Activated CD8-positive, alpha-beta memory T cell treated with anti-CD3 and anti-CD28 coated beads, Interleukin-2, amount 50 U/mL, for 24 hours (primary cell): ENCODE measurements around the gene ARHGEF7.
A peak's percentile ranks its signal among the peaks of the same experiment; 100 is the strongest.
"Not testable (repeated sequence)": the region's sequence is repeated elsewhere in the genome, so short reads cannot be mapped to it uniquely, and the experiment has no call there.

ENCODE experiments used
- DNase-seq: peaks from one replicate; pipeline ENCODE4 v3.0.0-alpha.2; 2020; ENCODE audit errors: extremely low read depth

Gene ARHGEF7

DNA sequence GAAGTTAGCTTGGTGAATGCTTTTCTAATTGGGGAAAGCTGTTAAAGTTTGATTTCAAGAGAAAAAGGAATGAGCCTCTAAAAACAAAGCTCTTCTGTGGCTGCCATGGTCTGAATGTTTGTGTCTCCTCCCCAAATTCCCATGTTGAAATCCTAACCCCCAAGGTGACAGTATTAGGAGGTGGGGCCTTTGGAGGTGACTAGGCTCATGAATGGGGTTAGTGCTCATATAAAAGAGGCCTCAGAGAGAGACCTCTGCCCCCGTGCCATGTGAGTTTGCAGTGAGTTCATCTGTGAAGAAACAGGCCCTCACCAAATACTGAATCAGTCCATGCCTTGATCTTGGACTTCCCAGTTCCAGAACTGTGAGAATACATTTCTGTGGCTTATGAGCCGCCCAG is 56.5 kb downstream of the ARHGEF7 start:
- no peak for DNase-seq

DNA sequence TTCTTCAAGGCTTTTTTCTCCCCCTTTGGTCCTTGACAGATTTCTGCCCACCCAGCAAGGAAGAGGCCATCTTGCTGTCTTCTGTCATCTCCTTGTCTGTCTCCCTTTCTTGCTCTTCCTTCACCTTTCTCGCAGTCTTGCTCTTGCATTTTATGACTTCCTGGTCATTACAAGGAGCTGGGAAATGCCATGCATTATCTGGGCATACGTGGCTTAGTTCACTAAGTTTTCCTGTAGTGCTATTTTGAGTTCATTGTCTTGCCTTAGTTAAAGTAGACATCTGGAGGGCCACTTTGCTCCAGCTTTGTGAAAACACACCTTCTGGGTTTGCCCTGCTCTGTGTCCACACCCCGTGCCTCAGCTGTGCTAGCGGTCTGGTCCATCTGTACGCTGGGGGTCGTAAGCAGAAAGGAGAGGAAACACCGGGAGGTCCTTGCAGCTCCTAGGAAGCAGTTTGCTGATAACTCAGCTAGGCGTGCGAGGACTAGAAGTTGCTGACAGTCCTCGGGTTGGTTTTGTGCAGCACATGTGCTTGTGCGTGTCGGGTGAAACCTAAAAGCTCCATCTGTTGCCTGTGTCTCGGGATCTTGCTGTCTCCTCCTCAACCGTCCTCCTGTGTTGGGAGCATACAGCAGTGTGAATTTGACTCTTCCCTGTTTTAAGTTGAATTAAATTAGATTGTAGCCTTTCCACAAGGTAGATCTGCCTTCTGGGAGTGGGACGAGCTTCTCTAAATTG is 59.4 kb downstream of the ARHGEF7 start:
- DNase-seq: no peak

DNA sequence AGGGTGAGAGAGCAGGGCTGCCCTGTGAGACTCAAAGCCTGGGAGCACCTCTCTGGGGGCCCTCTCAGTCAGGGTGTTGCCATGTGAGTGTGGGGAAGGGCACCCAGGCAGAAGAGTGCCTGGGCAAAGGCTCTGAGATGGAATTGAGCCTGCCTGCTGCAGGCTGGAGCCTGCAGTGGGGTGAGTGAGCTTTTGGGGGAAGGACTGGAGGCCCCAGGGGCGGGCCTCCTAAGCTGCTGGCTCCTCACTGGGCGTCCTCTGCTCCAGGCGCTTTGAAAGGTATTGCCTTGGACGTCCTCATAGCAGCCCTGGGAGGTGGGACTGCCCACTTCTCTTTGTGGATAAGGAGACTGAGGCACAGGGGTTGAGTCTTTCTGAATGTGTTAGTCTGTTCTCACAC is 60.3 kb downstream of the ARHGEF7 start:
- no peak for DNase-seq

DNA sequence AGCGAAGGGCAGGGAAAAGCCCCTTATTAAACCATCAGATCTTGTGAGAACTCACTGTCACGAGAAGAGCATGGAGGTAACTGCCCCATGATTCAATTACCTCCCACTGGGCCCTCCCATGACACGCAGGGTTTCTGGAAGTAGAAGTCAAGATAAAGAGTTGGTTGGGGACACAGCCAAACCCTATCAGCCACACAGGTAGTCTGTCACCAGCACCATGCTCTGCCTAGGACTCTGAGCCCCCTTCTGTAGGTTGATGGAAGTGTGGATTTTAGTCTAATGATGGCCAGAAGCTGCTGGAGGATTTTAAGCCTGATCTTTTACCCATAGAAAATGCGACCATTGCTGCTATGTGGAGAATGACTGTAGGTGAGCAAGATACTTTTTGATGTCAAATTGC is 60.8 kb downstream of the ARHGEF7 start:
- no peak for DNase-seq

DNA sequence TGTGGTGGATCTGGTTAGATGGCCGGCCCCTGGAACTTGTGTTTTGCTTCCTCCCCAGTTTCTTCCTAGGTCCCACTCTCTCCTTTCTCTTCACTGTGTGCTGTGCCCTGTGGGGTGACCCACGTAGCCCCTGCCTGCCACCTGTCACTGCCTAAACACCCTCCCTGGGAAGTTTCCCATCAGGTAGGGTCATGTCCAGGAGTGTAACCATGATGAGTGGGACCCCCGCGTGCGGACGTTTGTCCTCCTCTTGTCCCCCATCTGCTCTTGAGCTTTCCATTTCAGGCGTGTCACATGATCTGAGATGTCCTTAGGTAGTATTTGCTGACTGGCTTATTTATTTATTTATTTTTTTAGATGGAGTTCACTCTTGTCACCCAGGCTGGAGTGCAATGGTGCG is 61.3 kb downstream of the ARHGEF7 start:
- no peak for DNase-seq

DNA sequence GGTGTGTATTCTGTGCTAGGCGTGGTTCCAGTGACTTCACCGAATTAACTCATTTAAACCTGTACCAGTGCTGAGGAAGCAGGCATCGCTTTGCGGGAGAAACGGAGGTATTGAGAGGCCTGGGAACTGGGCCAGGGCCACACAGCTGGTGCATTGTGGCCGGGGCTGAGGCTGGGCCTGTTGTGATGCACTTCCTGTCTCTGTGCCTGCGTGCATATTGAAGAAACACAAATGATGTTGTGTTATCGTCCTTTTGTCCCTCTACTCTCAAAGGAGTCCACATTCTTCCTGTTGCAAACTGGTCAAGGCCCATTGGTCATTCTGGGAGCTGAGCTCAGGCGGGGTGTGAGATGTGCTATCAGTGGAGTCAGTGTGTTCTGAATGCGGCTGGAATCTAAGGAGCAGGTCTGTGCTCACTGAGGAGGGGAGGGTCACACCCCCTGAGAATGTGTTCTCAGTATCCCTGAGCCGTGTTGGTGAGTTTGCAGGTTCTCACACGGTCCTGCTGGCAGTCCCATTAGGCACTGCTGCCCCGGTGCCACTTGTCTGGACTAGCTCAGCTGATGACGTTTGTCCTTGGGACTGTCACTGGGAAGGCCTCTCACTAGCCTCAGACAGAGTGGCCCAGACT is 62.1 kb downstream of the ARHGEF7 start:
- DNase-seq: no peak

DNA sequence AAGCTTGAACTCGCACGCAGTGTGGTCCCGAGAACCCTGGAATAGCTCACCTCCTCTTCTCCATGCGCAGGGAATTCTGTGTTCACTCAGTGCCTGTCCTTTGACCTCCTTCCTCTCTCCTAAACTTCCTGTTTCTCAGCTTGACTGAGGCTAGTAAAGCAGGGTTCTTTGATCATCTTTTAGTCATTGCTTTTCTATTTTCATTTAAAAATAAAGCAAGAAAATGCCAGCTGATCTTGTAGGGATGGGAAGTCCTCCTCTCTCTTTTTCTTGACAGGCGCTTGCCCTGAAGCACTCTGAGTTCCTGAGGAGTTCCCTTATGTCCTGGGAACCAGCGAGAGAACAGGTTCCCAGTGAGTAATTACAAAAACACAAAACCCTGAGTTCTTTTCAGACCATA is 62.8 kb downstream of the ARHGEF7 start:
- no peak for DNase-seq

DNA sequence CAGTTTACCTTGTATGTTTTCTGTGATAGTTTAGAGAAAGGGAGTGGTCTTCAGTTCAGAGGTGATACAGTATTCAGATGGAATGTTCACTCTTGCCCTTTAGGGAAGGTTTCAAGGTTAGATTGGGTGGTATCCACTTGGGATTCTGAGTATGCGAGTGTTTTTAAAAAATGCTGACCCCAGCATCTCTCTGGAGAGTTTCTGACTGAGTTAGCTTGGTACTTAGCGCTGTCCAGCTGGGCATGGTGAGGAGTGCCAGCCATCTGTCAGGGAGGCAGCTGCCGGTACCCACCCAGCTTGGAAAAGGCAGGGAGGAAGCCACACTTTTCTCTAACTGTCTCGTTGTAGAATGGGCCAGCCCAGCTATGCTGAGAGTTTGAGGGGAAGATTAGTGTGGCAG is 63.3 kb downstream of the ARHGEF7 start:
- DNase-seq: no peak

DNA sequence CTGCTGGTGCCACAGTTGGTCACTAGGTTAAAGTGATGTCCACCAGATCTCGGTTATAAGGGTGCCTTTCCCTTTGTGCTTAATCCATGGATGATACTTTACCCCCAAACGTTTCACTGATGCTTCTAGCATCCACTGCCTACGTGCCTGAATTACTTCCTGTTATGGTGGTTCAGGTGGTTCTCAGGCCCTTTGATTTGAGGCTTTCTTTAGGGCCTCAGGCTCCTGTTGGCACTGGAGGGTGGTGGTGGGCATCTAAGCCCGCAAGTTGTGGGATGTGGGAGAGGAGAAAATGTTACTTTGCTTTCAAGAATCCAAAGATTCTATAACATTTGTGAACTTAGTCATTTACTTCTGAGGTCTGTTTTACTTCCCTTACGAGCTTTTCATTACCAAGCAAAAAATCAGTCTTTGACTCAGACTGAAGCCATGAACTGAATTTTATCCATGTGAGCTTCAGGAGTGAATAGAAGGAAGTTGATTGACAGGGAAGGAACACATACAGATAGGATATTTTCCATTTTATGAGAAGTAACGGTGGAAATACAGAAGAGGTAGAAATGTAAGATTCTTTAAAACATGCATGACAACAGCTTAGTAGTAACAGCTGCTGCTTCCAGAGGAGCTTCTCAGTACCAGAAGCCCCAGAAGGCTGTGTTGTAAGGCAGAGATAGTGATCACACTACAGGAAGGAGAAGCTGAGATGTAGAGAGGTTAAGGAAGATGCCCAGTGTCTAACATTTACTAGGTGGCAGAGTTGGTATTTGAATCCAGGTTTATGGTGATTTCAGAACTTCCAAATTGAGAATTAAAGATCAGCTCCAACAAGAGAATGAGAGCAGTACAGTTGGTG is 65.0 kb downstream of the ARHGEF7 start:
- no peak for DNase-seq

DNA sequence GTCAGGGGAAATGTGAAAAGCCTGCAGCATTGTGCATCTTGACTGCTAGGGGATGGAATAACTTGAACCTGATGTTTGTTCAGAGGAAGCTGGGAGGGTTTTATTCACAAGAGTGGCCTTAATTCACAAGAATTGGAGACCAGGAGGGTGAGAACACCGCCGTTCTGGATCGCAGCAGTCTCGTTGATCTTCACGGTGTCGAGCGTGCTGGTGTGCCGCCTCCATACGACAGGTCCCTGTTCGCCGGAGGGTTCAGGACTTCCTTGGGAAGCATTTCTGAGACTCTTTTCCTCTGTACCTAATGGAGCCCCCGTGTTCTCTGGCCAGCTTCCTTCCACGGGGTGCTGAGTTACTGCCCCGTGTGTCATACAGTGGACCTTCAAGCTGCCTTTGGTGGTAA is 66.9 kb downstream of the ARHGEF7 start:
- no peak for DNase-seq

DNA sequence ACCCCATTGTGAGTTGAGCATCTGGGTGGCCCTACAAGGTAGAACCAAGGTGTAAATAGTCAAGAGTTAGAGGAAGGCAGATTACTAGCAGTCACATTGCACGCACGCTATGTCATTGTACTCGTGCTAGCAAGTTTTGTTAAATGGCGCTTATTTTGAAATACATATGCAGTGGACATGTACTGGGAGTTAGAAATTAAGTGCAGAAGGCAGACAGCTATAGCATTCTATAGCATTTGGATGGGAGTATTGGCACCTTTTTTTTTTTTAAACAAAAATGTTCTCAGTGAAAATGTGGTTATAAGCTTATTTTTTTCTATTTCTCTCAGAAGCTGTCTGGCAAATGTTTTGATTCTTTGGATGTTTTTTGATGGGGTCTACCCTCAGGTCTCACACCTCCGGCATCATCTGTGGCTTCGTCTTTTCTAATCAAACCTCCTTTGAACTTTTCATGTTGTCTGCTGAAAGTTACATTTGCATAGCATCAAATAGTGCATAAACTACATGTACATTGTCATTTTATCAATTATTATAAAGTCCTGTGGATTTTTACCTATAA is 68.1 kb downstream of the ARHGEF7 start:
- no peak for DNase-seq

DNA sequence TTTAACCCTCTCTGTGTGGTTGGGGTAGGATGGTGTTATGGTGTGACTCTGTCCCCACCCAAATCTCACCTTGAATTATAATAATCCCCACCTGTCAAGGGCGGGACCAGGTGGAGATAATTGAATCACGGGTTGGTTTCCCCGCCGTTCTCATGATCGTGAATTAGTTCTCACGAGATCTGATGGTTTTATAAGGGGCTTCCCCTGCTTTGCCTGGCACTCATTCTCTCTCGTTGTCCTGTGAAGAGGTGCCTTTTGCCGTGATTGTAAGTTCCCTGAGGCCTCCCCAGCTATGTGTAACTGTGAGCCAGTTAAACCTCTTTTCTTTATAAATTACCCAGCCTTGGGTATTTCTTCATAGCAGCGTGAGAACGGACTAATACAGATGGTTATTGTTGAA is 68.8 kb downstream of the ARHGEF7 start:
- no peak for DNase-seq

DNA sequence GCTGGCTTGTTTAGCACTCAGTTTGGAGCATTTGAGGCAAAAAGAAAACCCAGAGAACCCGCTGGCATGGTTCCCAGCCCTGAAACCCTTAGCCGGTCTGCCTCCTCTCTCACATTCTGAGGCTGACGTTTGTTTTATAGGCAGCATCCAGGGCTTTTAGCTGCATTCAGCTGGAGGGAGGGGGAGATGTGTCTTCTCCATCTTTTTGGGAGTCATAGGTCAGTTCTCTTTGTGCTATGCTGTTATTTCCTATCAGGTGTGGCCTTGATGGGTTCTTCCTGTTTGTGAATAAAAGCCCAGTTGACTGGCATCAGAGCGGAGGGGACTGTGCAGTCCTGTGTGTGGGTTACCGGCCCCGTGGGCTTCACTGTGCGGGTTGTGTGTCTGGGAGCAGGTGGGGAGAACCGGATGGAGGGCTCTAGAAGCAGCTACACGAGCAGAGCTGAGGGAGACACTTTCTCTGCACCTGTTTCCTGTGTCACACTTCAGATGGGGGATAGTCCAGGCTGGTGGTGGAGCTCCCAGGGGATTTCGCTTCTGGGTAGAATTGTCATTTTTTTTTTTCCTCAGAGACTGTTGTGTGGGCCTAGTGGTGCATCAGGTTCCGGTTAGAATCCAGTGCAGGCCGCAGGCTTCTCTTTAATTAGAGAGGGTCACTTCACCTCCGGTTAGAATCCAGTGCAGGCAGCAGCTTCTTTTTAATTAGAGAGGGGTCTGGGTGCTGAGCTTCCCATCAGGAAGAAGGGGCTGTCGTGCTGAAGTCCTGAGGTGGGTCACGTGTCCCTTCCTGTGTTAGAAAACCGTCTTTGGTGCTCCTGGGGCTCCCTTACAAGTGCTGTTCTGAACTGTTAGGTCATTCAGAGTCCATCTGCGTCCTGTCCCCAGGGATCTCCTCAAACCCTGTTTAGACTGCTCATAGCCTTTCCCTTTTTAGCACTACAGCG is 69.6 kb downstream of the ARHGEF7 start:
- DNase-seq: no peak

DNA sequence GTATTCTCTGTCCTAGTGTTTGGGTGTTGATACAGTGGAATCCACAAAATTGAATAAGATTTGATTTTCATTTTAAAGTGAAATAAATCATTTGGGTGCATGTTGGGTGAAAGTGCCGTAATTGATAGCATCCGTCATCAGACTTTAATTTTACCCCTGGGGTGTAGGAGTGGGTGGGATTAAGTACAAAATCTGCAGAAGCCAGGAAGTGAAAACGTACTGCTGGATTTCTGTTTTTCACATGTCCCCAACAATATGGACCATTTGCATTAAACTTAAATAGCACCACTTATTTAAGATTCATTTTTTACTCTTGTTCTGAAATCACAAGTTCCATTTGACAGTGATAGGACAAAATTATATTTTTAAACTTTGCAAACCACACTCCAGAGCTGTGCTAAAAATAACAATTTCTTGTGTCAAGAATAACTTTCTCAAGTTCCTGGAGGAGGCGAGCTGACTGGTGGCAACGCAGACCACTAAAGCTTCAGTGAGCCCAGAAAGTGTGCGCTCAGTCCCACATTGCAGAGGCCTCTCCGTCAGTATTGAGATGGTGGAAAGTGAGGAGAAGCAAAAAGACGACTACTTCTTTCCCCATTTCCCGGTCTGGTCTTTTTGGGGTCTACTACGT is 71.3 kb downstream of the ARHGEF7 start:
- no peak for DNase-seq

DNA sequence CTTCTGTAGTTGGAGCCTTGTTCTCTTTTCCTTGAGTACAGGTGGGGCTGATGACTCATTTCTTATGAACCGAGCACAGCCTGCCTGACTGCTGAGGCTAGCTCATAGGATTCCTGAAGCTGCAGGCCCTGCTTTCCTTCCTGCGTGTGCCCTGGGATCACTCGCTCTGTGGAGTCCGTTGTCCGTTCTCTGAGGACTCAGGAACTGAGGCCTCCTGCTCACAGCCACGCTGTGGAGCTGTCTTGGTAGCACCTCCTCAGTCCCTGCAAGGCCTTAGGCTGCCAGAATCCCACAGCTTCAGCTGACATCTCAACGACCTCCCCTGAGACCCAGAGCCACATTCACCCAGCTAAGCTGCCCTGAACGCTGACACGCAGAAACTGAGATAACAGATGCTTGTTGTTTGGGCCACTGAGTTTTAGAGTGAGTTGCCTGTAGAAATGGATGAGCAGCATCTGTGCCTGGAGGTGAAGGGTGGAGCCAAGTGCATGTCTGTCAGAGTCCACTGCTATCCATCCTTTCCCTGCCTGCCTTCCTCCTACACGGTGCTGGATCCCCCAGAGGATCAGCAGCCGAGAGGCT is 72.9 kb downstream of the ARHGEF7 start:
- no peak for DNase-seq

DNA sequence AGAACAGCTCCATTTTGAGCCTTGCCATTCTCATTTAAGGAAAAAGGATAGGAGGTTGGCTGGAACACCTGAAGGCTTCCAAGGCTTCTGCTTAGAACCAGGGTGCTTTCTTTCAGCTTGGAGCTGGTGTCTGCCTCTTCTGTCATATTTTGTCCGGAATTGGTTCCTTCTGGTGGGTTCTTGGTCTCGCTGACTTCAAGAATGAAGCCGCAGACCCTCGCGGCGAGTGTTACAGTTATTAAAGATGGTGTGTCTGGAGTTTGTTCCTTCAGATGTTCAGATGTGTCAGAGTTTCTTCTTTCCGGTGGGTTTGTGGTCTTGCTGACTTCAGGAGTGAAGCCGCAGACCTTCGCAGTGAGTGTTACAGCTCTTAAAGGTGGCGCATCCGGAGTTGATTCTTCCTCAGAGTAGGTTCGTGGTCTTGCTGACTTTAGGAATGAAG is 74.0 kb downstream of the ARHGEF7 start:
- peak; percentile 34 for DNase-seq

DNA sequence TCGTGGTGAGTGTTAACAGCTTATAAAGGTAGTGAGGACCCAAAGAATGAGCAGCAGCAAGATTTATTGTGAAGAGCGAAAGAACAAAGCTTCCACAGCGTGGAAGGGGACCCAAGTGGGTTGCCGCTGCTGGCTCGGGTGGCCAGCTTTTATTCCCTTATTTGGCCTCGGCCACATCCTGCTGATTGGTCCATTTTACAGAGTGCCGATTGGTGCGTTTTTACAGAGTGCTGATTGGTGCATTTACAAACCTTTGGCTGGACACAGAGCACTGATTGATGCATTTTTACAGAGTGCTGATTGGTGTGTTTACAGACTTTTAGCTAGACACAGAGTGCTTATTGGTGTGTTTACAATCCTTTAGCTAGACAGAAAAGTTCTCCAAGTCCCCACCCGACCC is 74.4 kb downstream of the ARHGEF7 start:
- DNase-seq: not testable (repeated sequence)

DNA sequence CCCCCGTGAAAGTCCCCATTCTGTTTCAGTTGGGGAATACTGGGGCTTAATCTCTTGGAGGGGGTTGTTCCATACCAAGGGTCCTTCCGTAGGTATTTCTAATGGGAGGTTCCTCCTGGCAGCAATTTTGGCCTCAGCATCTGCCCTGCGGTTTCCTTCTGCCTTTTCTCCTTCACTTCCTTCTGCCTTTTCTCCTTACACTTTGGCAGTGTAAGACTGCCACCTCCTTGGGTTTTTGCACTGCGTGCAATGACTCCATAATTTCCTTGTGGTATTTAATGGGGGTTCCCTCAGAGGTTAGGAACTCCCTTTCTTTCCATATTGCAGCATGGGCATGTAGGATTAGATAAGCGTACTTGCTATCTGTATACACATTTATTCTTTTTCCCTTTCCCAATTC is 78.1 kb downstream of the ARHGEF7 start:
- DNase-seq: not testable (repeated sequence)

DNA sequence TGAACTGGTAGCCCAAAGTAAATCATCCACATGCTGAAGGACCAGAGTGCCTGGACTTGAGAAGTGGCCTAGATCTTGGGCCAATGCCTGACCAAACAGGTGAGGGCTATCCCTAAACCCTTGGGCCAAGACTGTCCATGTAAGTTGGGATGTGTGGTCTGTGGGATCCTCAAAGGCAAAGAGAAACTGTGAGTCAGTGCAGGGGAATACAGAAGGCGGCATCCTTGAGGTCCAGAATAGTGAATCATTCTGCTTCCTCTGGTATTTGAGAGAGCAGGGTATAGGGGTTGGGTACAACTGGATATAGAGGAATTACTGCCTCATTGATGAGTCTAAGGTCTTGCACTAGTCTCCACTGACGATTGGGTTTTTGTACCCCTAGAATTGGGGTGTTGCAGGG is 79.5 kb downstream of the ARHGEF7 start:
- DNase-seq: not testable (repeated sequence)

DNA sequence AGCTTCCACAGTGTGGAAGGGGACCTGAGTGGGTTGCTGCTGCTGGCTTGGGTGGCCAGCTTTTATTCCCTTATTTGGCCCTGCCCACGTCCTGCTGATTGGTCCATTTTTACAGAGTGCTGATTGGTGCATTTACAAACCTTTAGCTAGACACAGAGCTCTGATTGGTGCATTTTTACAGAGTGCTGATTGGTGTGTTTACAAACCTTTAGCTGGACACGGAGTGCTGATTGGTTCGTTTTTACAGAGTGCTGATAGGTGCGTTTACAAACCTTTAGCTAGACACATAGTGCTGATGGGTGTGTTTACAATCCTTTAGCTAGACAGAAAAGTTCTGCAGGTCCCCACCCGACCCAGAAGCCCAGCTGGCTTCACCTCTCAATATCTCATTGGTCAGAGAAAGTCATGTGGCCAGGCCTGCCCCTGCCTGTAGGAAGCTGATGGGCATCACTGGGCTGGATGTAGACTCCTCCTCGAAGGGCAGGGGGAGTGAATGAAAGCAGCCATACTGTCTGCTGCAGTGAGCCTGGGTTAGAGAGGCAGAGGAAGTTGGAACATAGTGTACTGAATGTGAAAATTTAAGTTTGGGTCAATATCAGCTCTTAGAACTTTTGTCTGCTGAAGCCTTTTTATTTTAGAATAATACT is 83.7 kb downstream of the ARHGEF7 start:
- DNase-seq: not testable (repeated sequence)
